ENCODE data around the gene RAI1. TPM values are rescaled to one million over a fixed set of nuclear protein-coding genes. Genes with fewer than 3 reads are reported as not detected.

The RAI1 gene
- polyA plus RNA-seq, 2 of the 4 experiments (the other 2 are of a cell fraction): 3.5 to 23.8 TPM

- TF ChIP-seq BCL3 (IDR thresholded peaks at IDR 0.05): no peak
These were observed 43.9 kb downstream of the RAI1 start (continued) for GRCh38 chr17:17725011-17725751.

GRCh38 chr17:17725752-17726457 is 44.6 kb downstream of the RAI1 start:
- no peak for FAIRE-seq
- DNase-seq (ENCODE audit: low read depth in 1 of 2, low spot score in 1 of 2): no peak
- WGBS (ENCODE audit: missing lambda C conversion rate): 77% methylated on average over 7 of the region's 7 CpGs
- TF ChIP-seq CHD2 (IDR thresholded peaks at IDR 0.05; ENCODE audit: low read length, partially characterized antibody) (no peak), NFE2L2 (conservative IDR thresholded peaks at IDR 0.05; ENCODE audit: low read length) (no peak), SMC3 (IDR thresholded peaks at IDR 0.05) (no peak), PBX3 (IDR thresholded peaks at IDR 0.05) (no peak), ZFP36 (IDR thresholded peaks at IDR 0.05; ENCODE audit: borderline replicate concordance, partially characterized antibody) (peak; percentile 50), FOSL2 (IDR thresholded peaks at IDR 0.05) (no peak), FOSL2 (CRISPR knock-in tag; IDR thresholded peaks at IDR 0.05) (no peak), ZSCAN20 (CRISPR knock-in tag; IDR thresholded peaks at IDR 0.05) (no peak), MAX (IDR thresholded peaks at IDR 0.05) (no peak), HOXB13 (CRISPR knock-in tag; IDR thresholded peaks at IDR 0.05; ENCODE audit: low read depth) (no peak)
- ChIA-PET POLR2A (no interaction called here), CTCF (interaction anchor here (0.8 to 2.1 kb wide), 5 partner anchors 11 to 371 kb away, joined by 3 to 6 read pairs (median 5); no protein-coding TSS in a partner anchor)
- Histone ChIP-seq H3K4me3 (no peak overlapping the region), H3K27ac (peak overlapping the region; percentile 16 to 26; a peak in 4 of 6 replicates), H3K9me3 (no peaks in the 10 kb centered on the region), H3K4me2 (peak overlapping the region; percentile 14; the same call in 1 of the 3 replicates), H3K4me1 (peaks cover 64% of the 10 kb centered on the region)
- ATAC-seq: peak in 1 of 2 experiments; percentile 9; a peak in 3 of 6 replicates

GRCh38 chr17:17726458-17727060 is 45.3 kb downstream of the RAI1 start:
- TF ChIP-seq CHD2 (IDR thresholded peaks at IDR 0.05; ENCODE audit: low read length, partially characterized antibody): no peak
- no peak for TF ChIP-seq GATA3 (IDR thresholded peaks at IDR 0.05; ENCODE audit: borderline replicate concordance)
- no peak for TF ChIP-seq HOXB5 (CRISPR knock-in tag; IDR thresholded peaks at IDR 0.05)
- TF ChIP-seq SREBF2 (IDR thresholded peaks at IDR 0.05): no peak
- no peak for TF ChIP-seq MAX (IDR thresholded peaks at IDR 0.05)
- no peak for TF ChIP-seq ZNF302 (CRISPR knock-in tag; IDR thresholded peaks at IDR 0.05)
- TF ChIP-seq NPAS2 (CRISPR knock-in tag; IDR thresholded peaks at IDR 0.05; ENCODE audit: borderline replicate concordance): no peak
- no peak for TF ChIP-seq RNF2 (IDR thresholded peaks at IDR 0.05; ENCODE audit: borderline replicate concordance, low read depth)
- TF ChIP-seq HOXA7 (CRISPR knock-in tag; IDR thresholded peaks at IDR 0.05): no peak
- no peak for TF ChIP-seq PHF8 (IDR thresholded peaks at IDR 0.05; ENCODE audit: borderline replicate concordance, low read depth)
- TF ChIP-seq HOXB13 (CRISPR knock-in tag; IDR thresholded peaks at IDR 0.05; ENCODE audit: low read depth): no peak
- TF ChIP-seq RARB (CRISPR knock-in tag; IDR thresholded peaks at IDR 0.05): no peak
- TF ChIP-seq NR3C1 (IDR thresholded peaks at IDR 0.05): no peak
- no peak for TF ChIP-seq RCOR1 (IDR thresholded peaks at IDR 0.05; ENCODE audit: low read depth, low read length)
- TF ChIP-seq POLR2A (IDR thresholded peaks at IDR 0.05; ENCODE audit: low read length): no peak
- CTCF ChIA-PET: interaction anchor here (0.7 to 3.6 kb wide), 9 partner anchors 11 to 371 kb away, joined by 3 to 19 read pairs (median 5); no protein-coding TSS in a partner anchor
- FAIRE-seq (peak; percentile 76), ATAC-seq (no peak; a peak in 1 of 6 replicates), DNase-seq (ENCODE audit: low read depth in 1 of 2, low spot score in 1 of 2) (no peak)
- Histone ChIP-seq H3K4me1 (peaks cover 61% of the 10 kb centered on the region), H3K27ac (peak overlapping the region; percentile 16 to 26; a peak in 4 of 6 replicates), H3K4me3 (no peak overlapping the region), H3K9me3 (no peaks in the 10 kb centered on the region), H3K4me2 (peak overlapping the region; percentile 14; the same call in 1 of the 3 replicates)
- 50% methylated on average over 6 of the region's 6 CpGs for WGBS (ENCODE audit: missing lambda C conversion rate)
- POLR2A ChIA-PET: no interaction called here

Data from A549 (cell line).